IPS DF 4.7 (cell line): Measurements from ENCODE around the gene HPRT1.
"Not testable (repeated sequence)": the region's sequence is repeated elsewhere in the genome, so short reads cannot be mapped to it uniquely, and the experiment has no call there.

Source experiments
- DNase-seq: peaks from one replicate; pipeline ENCODE4 v3.0.0-alpha.2; 2013; ENCODE audit warnings: low spot score; ENCODE audit errors: extremely low read depth

HPRT1 gene

GRCh38 chrX:134460005-134460861 is at the start of gene HPRT1:
HPRT1 (plus strand) TSS chrX:134460165; CDS start chrX:134460312, 147 bp downstream.
- no peak for DNase-seq

GRCh38 chrX:134416087-134416486 is 43.9 kb upstream of the HPRT1 start:
- DNase-seq = no peak

GRCh38 chrX:134418317-134419113 is 41.5 kb upstream of the HPRT1 start:
- no peak for DNase-seq

DNA sequence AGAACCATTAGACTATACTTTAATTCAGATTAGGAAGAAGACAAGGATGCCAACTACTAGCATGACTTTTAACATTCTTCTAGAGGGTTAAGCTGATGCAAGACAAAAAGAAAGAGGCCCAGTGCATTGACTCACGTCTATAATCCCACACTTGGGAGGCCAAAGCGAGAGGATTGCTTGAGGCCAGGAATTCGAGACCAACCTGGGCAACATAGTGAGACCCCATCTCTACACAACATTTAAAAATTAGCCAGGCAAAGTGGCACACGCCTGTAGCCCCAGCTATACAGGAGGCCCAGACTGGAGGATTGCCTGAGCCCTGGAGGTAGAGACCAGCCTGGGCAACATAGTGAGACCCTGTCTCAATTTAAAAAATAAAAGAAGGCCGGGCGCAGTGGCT is 40.2 kb upstream of the HPRT1 start:
- DNase-seq = no peak

GRCh38 chrX:134423606-134424005 is 36.4 kb upstream of the HPRT1 start:
- no peak for DNase-seq

- no peak for DNase-seq
These were observed 33.7 kb upstream of the HPRT1 start for GRCh38 chrX:134426281-134426680.

- no peak for DNase-seq
These were observed 28.1 kb upstream of the HPRT1 start for GRCh38 chrX:134431894-134432293.

DNA sequence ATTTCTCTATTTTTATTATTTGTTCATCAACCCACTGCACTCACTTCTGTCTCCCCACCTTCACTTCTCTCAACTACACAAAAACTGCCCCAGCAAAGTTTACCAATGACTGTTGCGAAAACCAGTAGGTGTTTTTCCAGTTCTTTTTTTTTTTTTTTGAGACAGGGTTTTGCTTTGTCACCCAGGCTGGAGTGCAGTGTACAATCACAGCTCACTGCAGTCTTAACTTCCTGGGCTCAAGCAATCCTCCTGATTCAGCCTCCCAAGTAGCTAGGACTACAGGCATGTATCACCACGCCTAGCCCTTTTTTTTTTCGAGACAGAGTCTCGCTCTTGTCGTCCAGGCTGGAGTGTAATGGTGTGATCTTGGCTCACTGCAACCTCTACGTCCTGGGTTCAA is 24.1 kb upstream of the HPRT1 start:
- no peak for DNase-seq

GRCh38 chrX:134443020-134443419 is 16.9 kb upstream of the HPRT1 start:
- DNase-seq = no peak

DNA sequence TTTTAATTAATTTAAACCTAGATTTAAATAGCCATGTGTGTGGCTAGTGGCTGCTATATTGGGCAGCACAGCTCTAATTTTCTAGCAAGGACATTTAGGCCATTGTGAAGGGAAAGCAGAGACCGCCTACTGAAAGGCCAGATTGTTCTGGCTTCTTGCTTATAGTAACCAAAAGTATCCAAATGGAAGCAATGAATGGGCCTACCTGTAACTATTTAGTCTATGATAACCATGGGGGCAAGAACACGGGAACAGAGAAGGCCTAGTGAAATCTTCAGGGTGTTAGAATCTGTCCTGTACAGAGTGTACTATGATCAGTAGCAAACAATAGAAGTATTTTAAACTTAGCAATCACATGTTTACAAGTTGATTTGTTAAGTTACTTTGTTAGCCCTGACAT is 16.5 kb upstream of the HPRT1 start:
- no peak for DNase-seq

GRCh38 chrX:134444681-134445080 is 15.3 kb upstream of the HPRT1 start:
- no peak for DNase-seq

- DNase-seq = no peak
These were observed 7.4 kb upstream of the HPRT1 start for GRCh38 chrX:134452596-134452995.

DNA sequence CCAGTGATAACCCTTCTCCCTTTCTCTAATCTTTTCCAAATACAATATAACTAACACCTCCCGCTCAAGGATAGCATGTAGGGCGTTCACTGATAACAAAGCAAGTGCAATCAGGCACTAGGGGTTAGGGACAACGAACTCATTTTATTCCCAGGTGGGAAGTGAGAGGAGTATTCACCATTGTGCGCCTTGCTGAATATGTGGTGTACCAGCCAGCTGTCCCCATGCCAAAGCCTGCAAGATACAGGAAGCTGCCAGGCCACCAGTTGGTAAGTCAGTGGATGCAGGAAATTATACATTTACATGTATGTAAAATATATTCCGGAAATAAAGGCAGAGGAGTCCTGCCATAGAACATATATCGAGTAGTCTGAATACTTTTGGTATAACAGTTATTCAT is 6.3 kb upstream of the HPRT1 start:
- no peak for DNase-seq

- no peak for DNase-seq
These were observed 5.5 kb upstream of the HPRT1 start for GRCh38 chrX:134454506-134454905.

- DNase-seq = no peak
These were observed 2.3 kb upstream of the HPRT1 start for GRCh38 chrX:134457708-134458107.

DNA sequence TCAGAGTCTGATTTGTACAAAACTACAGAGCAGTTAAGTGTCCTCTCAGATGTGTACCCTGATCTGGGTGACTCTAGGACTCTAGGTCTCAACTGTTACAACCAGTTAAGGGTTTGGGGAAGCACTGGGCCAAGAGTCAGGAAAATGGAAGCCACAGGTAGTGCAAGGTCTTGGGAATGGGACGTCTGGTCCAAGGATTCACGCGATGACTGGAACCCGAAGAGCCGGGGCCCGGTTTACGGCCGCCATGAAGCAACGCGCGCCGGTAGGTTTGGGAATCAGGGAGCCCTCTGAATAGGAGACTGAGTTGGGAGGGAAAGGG is 321 bp upstream of the HPRT1 start:
- no peak for DNase-seq

- DNase-seq = no peak
These were observed 876 bp downstream of the HPRT1 start for GRCh38 chrX:134460862-134461220.

DNA sequence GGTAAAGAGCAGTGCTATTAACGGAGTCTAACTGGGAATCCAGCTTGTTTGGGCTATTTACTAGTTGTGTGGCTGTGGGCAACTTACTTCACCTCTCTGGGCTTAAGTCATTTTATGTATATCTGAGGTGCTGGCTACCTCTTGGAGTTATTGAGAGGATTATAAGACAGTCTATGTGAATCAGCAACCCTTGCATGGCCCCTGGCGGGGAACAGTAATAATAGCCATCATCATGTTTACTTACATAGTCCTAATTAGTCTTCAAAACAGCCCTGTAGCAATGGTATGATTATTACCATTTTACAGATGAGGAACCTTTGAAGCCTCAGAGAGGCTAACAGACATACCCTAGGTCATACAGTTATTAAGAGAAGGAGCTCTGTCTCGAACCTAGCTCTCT is 1.5 kb downstream of the HPRT1 start:
- no peak for DNase-seq

DNA sequence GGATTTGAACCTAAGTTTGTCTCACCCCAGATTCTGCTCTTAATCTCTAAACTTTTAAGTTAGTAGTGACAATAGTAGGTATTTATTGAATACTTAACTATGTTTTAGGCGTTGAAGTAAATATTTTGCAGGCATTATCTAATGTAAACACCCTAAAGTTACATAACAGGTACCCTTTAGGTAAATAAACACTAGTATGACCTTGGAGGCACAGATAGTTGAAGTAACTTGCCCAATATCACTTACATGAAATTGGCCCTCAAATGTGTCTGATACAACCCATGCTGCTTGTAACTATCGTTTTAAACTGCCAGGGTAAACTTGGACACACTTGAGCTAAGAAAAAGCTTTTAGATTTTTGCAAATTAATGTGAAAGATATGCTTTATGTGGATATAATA is 3.0 kb downstream of the HPRT1 start:
- no peak for DNase-seq

GRCh38 chrX:134464453-134464852 is 4.5 kb downstream of the HPRT1 start:
- DNase-seq = not testable (repeated sequence)

GRCh38 chrX:134469486-134469885 is 9.5 kb downstream of the HPRT1 start:
- no peak for DNase-seq

GRCh38 chrX:134470013-134470412 is 10.0 kb downstream of the HPRT1 start:
- DNase-seq = no peak

DNA sequence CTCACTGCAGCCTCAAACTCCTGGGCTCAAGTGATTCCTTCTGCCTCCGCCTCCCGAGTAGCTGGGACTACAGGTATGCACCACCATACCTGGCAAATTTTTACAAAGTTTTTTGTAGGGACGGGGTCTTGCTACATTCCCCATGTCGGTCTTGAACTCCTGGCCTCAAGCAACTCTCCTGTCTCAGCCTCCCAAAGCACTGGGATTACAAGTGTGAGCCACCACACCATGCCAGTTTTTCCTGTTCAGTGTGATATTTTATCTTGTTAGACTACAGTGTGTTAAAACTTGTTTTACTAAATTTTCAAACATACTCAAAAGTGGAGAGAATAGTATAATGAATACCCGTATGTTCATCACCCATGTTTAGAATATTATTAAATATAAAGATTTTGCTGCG is 12.1 kb downstream of the HPRT1 start:
- DNase-seq = no peak
